K562 (cell line): ENCODE data around the gene WBP1. TPM values are rescaled to one million over a fixed set of nuclear protein-coding genes. Genes with fewer than 3 reads are reported as not detected.

Source experiments
- CSDE1 ChIP-seq, 2 experiments: fragments of 450-650 bp; IDR thresholded peaks; 2 replicates each; pipeline ENCODE4 v1.6.1; 2016; ENCODE audit warnings: mild to moderate bottlenecking in 1 of 2
- ESRRB ChIP-seq: fragments of 250-450 bp; sonication (Bioruptor Pico); IDR thresholded peaks from 2 replicates; pipeline ENCODE4 v1.5.0; 2020; ENCODE audit warnings: mild to moderate bottlenecking, moderate library complexity, borderline replicate concordance
- ETV1 ChIP-seq: fragments of 450-650 bp; conservative IDR thresholded peaks from 2 replicates; pipeline ENCODE4 v1.6.1; 2016; ENCODE audit warnings: missing genetic modification characterization, control low read depth, low read depth, missing compliant biosample characterization
- HDAC2 ChIP-seq: fragments of 450-650 bp; IDR thresholded peaks from 2 replicates; pipeline ENCODE4 v1.6.1; 2016; ENCODE audit warnings: mild to moderate bottlenecking
- KDM2B ChIP-seq: fragments of 250-450 bp; sonication (Bioruptor Pico); IDR thresholded peaks from 2 replicates; pipeline ENCODE4 v1.8.0; 2021; ENCODE audit warnings: mild to moderate bottlenecking, moderate library complexity
- MIER1 ChIP-seq: fragments of 450-650 bp; IDR thresholded peaks from 2 replicates; pipeline ENCODE4 v1.6.1; 2016; ENCODE audit warnings: antibody characterized with exemption, mild to moderate bottlenecking, low read depth
- NR0B1 ChIP-seq: fragments of 450-650 bp; IDR thresholded peaks from one replicate; pipeline ENCODE4 v1.6.1; 2018; ENCODE audit warnings: mild to moderate bottlenecking, moderate library complexity; ENCODE audit not compliant: partially characterized antibody
- NRF1 ChIP-seq, 2 experiments: fragments of 450-650 bp; IDR thresholded peaks in 1 of 2; conservative IDR thresholded peaks in 1 of 2; 2 replicates each; pipeline ENCODE4 v1.6.1; 2014; ENCODE audit warnings: mild to moderate bottlenecking in 2 of 2
- POLR2H ChIP-seq: IDR thresholded peaks from 2 replicates; pipeline ENCODE4 v1.6.1; 2016; ENCODE audit warnings: missing genetic modification characterization, low read depth, mild to moderate bottlenecking, control low read depth, missing compliant biosample characterization, moderate library complexity
- RB1 ChIP-seq: fragments of 450-650 bp; IDR thresholded peaks from 2 replicates; pipeline ENCODE4 v1.6.1; 2017; ENCODE audit warnings: low read depth, mild to moderate bottlenecking
- SMAD4 ChIP-seq: fragments of 250-450 bp; sonication (Bioruptor Pico); conservative IDR thresholded peaks from 2 replicates; pipeline ENCODE4 v1.8.0; 2021; ENCODE audit warnings: inconsistent platforms, mild to moderate bottlenecking, moderate library complexity
- ZNF224 ChIP-seq: sonication (generic); formaldehyde crosslinking; IDR thresholded peaks from 2 replicates; pipeline ENCODE4 v1.8.0; 2022; ENCODE audit warnings: mild to moderate bottlenecking, missing genetic modification reagents
- ZNF77 ChIP-seq: fragments of 250-450 bp; sonication (Bioruptor Pico); IDR thresholded peaks from 2 replicates; pipeline ENCODE4 v1.5.0; 2020
- polyA plus RNA-seq, 8 experiments: library from polyadenylated mRNA; depleted of rRNA in 4 of 8; stranded (reverse) in 5 of 8; unstranded in 3 of 8; fragments of >200 nt; fragmentation: Nextera tagmentation in 2 of 8; fragmentation: Illumina TruSeq in 1 of 8; extraction: Ambion mirVana in 2 of 8; extraction: Trizol in 1 of 8; gene quantifications; 2 replicates each; pipeline versions ENCODE4 v1.2.1 to v1.2.3, GENCODE V29; 2011 to 2014; ENCODE audit warnings: inconsistent platforms in 1 of 8, missing spikeins in 1 of 8
- total RNA-seq, 7 experiments: library from RNA; depleted of rRNA in 6 of 7; stranded (reverse); fragments of >200 nt in 6 of 7; fragmentation: Illumina TruSeq in 2 of 7; extraction: Trizol in 2 of 7; gene quantifications; 2 replicates each; pipeline versions ENCODE4 v1.2.1 to v1.2.3, GENCODE V29; 2011 to 2021; ENCODE audit warnings: low replicate concordance in 1 of 7
- TF ChIP-seq, protein P1 (sequence below): fragments of 450-650 bp; IDR thresholded peaks from 2 replicates; pipeline ENCODE4 v1.6.1; 2016; ENCODE audit warnings: mild to moderate bottlenecking, moderate library complexity

Gene WBP1
- total and polyA plus RNA-seq, 9 of the 15 experiments (the other 6 are each of a cell fraction or from before 2014, with no cell fraction given): 1.9 to 27.7 (median 14.2) TPM

DNA sequence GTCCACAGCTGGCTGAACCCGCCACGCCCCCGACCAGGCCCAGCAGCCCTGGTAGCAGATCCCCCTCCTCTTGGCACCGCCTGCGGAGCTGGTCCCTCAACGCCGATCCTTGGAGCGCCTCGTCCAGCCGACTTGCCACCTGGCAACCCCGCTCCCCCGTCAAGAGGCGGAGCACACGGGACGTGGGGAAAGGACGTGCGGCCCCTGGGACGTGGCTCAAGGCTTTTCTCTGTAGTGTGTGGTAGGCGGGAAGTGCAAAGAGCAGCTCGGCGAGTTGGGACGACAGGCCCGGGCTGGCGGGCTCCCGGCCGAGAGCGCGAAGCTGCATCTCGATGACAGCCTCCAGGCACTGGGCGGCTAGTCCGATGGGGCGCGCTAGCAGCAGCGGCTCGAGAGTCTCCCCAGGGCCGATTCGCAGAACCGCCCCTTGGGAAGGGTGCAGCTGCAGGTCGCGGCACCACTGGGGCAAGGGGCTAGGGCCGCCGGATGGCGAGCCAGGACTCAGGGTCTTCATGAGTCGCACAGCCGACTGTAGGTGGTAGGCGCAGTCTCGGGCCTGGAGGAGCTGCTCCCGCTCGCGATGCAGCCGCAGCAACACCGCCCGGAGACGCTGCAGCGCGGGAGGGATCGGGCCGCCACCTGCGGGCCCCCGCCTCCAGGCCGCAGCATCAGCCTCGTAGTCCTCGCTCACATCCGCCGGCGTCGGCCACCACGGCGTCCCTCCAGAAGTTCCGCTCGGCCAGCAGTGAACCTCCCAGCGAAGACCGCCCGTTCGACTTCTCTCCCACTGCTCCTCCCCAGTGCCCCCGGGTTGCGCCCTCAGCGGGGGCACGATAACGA is 23.9 kb downstream of the WBP1 start (continued):
- TF ChIP-seq, protein P1, sequence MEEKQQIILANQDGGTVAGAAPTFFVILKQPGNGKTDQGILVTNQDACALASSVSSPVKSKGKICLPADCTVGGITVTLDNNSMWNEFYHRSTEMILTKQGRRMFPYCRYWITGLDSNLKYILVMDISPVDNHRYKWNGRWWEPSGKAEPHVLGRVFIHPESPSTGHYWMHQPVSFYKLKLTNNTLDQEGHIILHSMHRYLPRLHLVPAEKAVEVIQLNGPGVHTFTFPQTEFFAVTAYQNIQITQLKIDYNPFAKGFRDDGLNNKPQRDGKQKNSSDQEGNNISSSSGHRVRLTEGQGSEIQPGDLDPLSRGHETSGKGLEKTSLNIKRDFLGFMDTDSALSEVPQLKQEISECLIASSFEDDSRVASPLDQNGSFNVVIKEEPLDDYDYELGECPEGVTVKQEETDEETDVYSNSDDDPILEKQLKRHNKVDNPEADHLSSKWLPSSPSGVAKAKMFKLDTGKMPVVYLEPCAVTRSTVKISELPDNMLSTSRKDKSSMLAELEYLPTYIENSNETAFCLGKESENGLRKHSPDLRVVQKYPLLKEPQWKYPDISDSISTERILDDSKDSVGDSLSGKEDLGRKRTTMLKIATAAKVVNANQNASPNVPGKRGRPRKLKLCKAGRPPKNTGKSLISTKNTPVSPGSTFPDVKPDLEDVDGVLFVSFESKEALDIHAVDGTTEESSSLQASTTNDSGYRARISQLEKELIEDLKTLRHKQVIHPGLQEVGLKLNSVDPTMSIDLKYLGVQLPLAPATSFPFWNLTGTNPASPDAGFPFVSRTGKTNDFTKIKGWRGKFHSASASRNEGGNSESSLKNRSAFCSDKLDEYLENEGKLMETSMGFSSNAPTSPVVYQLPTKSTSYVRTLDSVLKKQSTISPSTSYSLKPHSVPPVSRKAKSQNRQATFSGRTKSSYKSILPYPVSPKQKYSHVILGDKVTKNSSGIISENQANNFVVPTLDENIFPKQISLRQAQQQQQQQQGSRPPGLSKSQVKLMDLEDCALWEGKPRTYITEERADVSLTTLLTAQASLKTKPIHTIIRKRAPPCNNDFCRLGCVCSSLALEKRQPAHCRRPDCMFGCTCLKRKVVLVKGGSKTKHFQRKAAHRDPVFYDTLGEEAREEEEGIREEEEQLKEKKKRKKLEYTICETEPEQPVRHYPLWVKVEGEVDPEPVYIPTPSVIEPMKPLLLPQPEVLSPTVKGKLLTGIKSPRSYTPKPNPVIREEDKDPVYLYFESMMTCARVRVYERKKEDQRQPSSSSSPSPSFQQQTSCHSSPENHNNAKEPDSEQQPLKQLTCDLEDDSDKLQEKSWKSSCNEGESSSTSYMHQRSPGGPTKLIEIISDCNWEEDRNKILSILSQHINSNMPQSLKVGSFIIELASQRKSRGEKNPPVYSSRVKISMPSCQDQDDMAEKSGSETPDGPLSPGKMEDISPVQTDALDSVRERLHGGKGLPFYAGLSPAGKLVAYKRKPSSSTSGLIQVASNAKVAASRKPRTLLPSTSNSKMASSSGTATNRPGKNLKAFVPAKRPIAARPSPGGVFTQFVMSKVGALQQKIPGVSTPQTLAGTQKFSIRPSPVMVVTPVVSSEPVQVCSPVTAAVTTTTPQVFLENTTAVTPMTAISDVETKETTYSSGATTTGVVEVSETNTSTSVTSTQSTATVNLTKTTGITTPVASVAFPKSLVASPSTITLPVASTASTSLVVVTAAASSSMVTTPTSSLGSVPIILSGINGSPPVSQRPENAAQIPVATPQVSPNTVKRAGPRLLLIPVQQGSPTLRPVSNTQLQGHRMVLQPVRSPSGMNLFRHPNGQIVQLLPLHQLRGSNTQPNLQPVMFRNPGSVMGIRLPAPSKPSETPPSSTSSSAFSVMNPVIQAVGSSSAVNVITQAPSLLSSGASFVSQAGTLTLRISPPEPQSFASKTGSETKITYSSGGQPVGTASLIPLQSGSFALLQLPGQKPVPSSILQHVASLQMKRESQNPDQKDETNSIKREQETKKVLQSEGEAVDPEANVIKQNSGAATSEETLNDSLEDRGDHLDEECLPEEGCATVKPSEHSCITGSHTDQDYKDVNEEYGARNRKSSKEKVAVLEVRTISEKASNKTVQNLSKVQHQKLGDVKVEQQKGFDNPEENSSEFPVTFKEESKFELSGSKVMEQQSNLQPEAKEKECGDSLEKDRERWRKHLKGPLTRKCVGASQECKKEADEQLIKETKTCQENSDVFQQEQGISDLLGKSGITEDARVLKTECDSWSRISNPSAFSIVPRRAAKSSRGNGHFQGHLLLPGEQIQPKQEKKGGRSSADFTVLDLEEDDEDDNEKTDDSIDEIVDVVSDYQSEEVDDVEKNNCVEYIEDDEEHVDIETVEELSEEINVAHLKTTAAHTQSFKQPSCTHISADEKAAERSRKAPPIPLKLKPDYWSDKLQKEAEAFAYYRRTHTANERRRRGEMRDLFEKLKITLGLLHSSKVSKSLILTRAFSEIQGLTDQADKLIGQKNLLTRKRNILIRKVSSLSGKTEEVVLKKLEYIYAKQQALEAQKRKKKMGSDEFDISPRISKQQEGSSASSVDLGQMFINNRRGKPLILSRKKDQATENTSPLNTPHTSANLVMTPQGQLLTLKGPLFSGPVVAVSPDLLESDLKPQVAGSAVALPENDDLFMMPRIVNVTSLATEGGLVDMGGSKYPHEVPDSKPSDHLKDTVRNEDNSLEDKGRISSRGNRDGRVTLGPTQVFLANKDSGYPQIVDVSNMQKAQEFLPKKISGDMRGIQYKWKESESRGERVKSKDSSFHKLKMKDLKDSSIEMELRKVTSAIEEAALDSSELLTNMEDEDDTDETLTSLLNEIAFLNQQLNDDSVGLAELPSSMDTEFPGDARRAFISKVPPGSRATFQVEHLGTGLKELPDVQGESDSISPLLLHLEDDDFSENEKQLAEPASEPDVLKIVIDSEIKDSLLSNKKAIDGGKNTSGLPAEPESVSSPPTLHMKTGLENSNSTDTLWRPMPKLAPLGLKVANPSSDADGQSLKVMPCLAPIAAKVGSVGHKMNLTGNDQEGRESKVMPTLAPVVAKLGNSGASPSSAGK: peak; percentile 50; the same call in 1 of the 2 replicates
- TF ChIP-seq ESRRB (CRISPR knock-in tag) (no peak), SMAD4 (CRISPR knock-in tag) (0 out of 2 replicates have a peak, but pooled peaks have one; percentile 13), RB1 (peak; percentile 51), KDM2B (CRISPR knock-in tag) (0 out of 2 replicates have a peak, but pooled peaks have one; percentile 19), MIER1 (no peak), POLR2H (tag) (no peak), HDAC2 (no peak), NRF1 (conservative IDR thresholded peaks at IDR 0.05 in 1 of 2, IDR thresholded peaks at IDR 0.05 in 1 of 2) (peak in 1 of 2 experiments; percentile 46; a peak in 2 of 4 replicates), ETV1 (tag) (peak; percentile 35; the same call in 1 of the 2 replicates), ZNF77 (CRISPR knock-in tag) (no peak), CSDE1 (IDR thresholded peaks at IDR 0.05) (no peak), ZNF224 (CRISPR knock-in tag) (peak; percentile 57; the same call in 1 of the 2 replicates), NR0B1 (no peak)
